ENCODE results near the gene TLK1. TPM values are rescaled to one million over a fixed set of nuclear protein-coding genes. Genes with fewer than 3 reads are reported as not detected.
A peak's percentile ranks its signal among the peaks of the same experiment; 100 is the strongest.

Gene TLK1
- total RNA-seq, 2 donors from 2014 or later: 85.4 to 85.8 TPM

- Histone ChIP-seq H3K27me3 (ENCODE audit: control insufficient read depth, insufficient read depth, low read length, poor library complexity, severe bottlenecking) (no peaks in the 10 kb centered on the region), H3K27ac (ENCODE audit: low read depth, low read length) (peak overlapping the region; percentile 95), H3K36me3 (ENCODE audit: control insufficient read depth, insufficient read depth, low read length) (no peaks in the 10 kb centered on the region), H3K9ac (ENCODE audit: extremely low read depth, low read length, poor library complexity, severe bottlenecking) (peak overlapping the region; percentile 68), H3K9me3 (ENCODE audit: control insufficient read depth, low read length) (no peaks in the 10 kb centered on the region), H3K4me1 (ENCODE audit: control insufficient read depth, insufficient read depth, low read length) (peaks cover 3% of the 10 kb centered on the region), H3K4me3 (ENCODE audit: low read length) (peak overlapping the region; percentile 93)
- H3K36me3 Mint-ChIP-seq (ENCODE audit: low read depth): no peaks in the 10 kb centered on the region
- TF ChIP-seq CTCF (conservative IDR thresholded peaks at IDR 0.05): peak; percentile 15
- peak overlapping the region; percentile 98 for H3K4me3 Mint-ChIP-seq
- 2 to 3% methylated on average over 9 to 64 of the region's 65 CpGs for WGBS, 2 experiments (ENCODE audit: insufficient coverage in 1 of 2, insufficient read length in 1 of 2)
- H3K27ac Mint-ChIP-seq: peak overlapping the region; percentile 92
- H3K27me3 Mint-ChIP-seq (ENCODE audit: insufficient read depth): no peaks in the 10 kb centered on the region
- peaks cover 26% of the 10 kb centered on the region for H3K4me1 Mint-ChIP-seq
- no peak for DNase-seq
- H3K9me3 Mint-ChIP-seq: no peaks in the 10 kb centered on the region
Measured at GRCh38 chr2:171160956-171161740, 455 bp upstream of the TLK1 start.

- Histone ChIP-seq H3K4me1 (ENCODE audit: control insufficient read depth, insufficient read depth, low read length) (peaks cover 3% of the 10 kb centered on the region), H3K9me3 (ENCODE audit: control insufficient read depth, low read length) (no peaks in the 10 kb centered on the region), H3K9ac (ENCODE audit: extremely low read depth, low read length, poor library complexity, severe bottlenecking) (peak overlapping the region; percentile 55), H3K27me3 (ENCODE audit: control insufficient read depth, insufficient read depth, low read length, poor library complexity, severe bottlenecking) (no peaks in the 10 kb centered on the region), H3K4me3 (ENCODE audit: low read length) (peak overlapping the region; percentile 95), H3K36me3 (ENCODE audit: control insufficient read depth, insufficient read depth, low read length) (no peaks in the 10 kb centered on the region), H3K27ac (ENCODE audit: low read depth, low read length) (peak overlapping the region; percentile 88)
- DNase-seq: peak; percentile 80
- Mint-ChIP-seq H3K27me3 (ENCODE audit: insufficient read depth) (no peaks in the 10 kb centered on the region), H3K36me3 (ENCODE audit: low read depth) (no peaks in the 10 kb centered on the region), H3K4me1 (peaks cover 35% of the 10 kb centered on the region), H3K4me3 (peak overlapping the region; percentile 98), H3K27ac (peak overlapping the region; percentile 96), H3K9me3 (no peaks in the 10 kb centered on the region)
- TF ChIP-seq CTCF (conservative IDR thresholded peaks at IDR 0.05): peak; percentile 69
- 0% methylated on average over 7 to 38 of the region's 38 CpGs for WGBS, 2 experiments (ENCODE audit: insufficient coverage in 1 of 2, insufficient read length in 1 of 2)
Measured at GRCh38 chr2:171159372-171160118, 1.1 kb downstream of the TLK1 start.

- WGBS, 2 experiments (ENCODE audit: insufficient coverage in 1 of 2, insufficient read length in 1 of 2): 1 to 2% methylated on average over 13 to 15 of the region's 15 CpGs
- peak overlapping the region; percentile 96 for H3K27ac Mint-ChIP-seq
- H3K4me1 Mint-ChIP-seq: peaks cover 40% of the 10 kb centered on the region
- H3K9me3 ChIP-seq (ENCODE audit: control insufficient read depth, low read length): no peaks in the 10 kb centered on the region
- H3K9ac ChIP-seq (ENCODE audit: extremely low read depth, low read length, poor library complexity, severe bottlenecking): peak overlapping the region; percentile 55
- peak overlapping the region; percentile 88 for H3K27ac ChIP-seq (ENCODE audit: low read depth, low read length)
- DNase-seq: no peak
- no peaks in the 10 kb centered on the region for H3K27me3 ChIP-seq (ENCODE audit: control insufficient read depth, insufficient read depth, low read length, poor library complexity, severe bottlenecking)
- no peaks in the 10 kb centered on the region for H3K27me3 Mint-ChIP-seq (ENCODE audit: insufficient read depth)
- peaks cover 3% of the 10 kb centered on the region for H3K4me1 ChIP-seq (ENCODE audit: control insufficient read depth, insufficient read depth, low read length)
- TF ChIP-seq CTCF (conservative IDR thresholded peaks at IDR 0.05): no peak
- H3K4me3 Mint-ChIP-seq: peak overlapping the region; percentile 98
- H3K9me3 Mint-ChIP-seq: no peaks in the 10 kb centered on the region
- H3K36me3 Mint-ChIP-seq (ENCODE audit: low read depth): no peaks in the 10 kb centered on the region
- H3K4me3 ChIP-seq (ENCODE audit: low read length): peak overlapping the region; percentile 95
- H3K36me3 ChIP-seq (ENCODE audit: control insufficient read depth, insufficient read depth, low read length): no peaks in the 10 kb centered on the region
Measured at GRCh38 chr2:171158790-171159371, 1.8 kb downstream of the TLK1 start.

All from endodermal cell (in vitro differentiated cells).